Activated naive CD4-positive, alpha-beta T cell treated with Interleukin-2 at 50 U/mL for 16 hours (primary cell): Measurements from ENCODE around the gene NUDT8.
A peak's percentile ranks its signal among the peaks of the same experiment; 100 is the strongest.

Source experiments
- DNase-seq: peaks from one replicate; pipeline ENCODE4 v3.0.0-alpha.2; 2020

NUDT8 gene

DNA sequence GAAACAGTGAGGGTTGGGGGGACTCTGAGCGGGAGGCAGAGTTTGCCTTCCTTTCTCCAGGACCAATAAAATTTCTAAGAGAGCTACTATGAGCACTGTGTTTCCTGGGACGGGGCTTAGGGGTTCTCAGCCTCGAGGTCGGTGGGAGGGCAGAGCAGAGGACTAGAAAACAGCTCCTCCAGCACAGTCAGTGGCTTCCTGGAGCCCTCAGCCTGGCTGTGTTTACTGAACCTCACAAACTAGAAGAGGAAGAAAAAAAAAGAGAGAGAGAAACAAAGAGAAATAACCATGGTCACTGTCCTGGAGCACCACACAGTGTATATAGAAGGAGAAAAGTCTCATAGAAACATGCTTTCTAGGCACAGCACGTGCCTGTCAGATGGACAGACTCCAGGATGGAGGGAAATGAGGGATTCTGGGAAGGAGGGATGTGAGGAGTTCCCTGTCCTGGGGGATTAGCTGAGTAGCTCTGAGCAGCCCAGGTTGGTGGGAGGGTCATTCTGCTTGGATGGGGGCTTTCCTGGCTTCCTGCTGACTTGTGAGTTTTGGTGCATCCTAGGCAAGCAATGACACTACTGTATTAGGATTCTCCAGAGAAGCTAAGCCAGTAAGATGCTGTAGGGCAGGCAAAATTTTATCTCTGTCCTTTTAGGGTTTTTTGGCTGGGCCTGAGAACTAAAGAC, 43.0 kb downstream of the NUDT8 start:
- no peak for DNase-seq

- no peak for DNase-seq
Observed at GRCh38 chr11:67585911-67586310, 43.8 kb downstream of the NUDT8 start.

GRCh38 chr11:67584881-67585873, 44.6 kb downstream of the NUDT8 start:
- no peak for DNase-seq

GRCh38 chr11:67584205-67584880, 45.4 kb downstream of the NUDT8 start:
- DNase-seq, result peak; percentile 39

- peak; percentile 84 for DNase-seq
Observed at GRCh38 chr11:67583247-67584204, 46.2 kb downstream of the NUDT8 start, which contains the start of gene GSTP1. Gene GSTP1 (plus strand): TSS chr11:67583812. CDS start chr11:67583844, 32 bp downstream.

- DNase-seq, result no peak
Observed at GRCh38 chr11:67582011-67582410, 47.7 kb downstream of the NUDT8 start.

DNA sequence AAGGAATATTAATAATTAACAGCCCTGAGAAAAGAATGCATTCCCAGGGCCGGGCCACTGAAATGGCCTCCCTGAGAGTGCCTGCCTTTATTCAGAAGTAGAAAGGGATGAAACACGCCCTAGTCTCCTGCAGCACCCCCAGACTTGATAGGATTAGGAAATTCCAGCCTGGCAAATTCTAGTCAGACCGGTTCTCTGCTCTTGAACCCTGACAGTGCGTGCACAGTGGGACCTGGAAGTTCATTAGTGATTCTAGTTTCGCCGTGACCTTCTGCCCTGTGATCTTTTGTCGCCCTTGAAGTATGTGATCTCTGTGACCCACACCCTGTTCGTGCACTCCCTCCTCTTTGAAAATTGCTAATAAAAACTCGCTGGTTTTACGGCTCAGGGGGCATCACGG, 48.3 kb downstream of the NUDT8 start:
- no peak for DNase-seq

DNA sequence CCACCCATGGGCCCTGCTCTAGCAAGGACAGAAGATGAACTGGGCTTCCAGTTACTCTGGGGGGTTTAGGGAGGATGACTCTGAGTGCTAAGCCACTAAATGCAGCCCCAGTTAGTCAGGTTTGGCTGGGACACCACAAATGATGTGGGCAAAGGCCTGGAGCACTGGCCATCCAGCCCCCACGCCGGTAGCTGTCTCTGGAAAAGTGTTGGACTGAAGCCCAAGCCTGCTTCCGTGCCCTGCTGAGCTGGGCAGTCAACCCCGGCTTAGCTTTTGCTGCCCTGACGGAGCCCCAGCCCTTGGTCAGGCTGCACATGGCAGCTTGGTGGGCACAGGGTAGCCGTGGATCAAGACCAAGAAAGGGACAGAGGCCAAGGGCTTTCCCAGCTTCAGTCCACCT, 51.8 kb downstream of the NUDT8 start:
- DNase-seq, result no peak
